Measurements from ENCODE around the gene ADAMTS13.
"Not testable (repeated sequence)": the region's sequence is repeated elsewhere in the genome, so short reads cannot be mapped to it uniquely, and the experiment has no call there.

ADAMTS13 gene

GRCh38 chr9:133443248-133443647 is 21.1 kb downstream of the ADAMTS13 start:
- TF ChIP-seq, protein P1, sequence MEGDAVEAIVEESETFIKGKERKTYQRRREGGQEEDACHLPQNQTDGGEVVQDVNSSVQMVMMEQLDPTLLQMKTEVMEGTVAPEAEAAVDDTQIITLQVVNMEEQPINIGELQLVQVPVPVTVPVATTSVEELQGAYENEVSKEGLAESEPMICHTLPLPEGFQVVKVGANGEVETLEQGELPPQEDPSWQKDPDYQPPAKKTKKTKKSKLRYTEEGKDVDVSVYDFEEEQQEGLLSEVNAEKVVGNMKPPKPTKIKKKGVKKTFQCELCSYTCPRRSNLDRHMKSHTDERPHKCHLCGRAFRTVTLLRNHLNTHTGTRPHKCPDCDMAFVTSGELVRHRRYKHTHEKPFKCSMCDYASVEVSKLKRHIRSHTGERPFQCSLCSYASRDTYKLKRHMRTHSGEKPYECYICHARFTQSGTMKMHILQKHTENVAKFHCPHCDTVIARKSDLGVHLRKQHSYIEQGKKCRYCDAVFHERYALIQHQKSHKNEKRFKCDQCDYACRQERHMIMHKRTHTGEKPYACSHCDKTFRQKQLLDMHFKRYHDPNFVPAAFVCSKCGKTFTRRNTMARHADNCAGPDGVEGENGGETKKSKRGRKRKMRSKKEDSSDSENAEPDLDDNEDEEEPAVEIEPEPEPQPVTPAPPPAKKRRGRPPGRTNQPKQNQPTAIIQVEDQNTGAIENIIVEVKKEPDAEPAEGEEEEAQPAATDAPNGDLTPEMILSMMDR (IDR thresholded peaks at IDR 0.05; ENCODE audit: insufficient read depth, low read depth, low read length, missing control alignments), result no peak
- no peak for DNase-seq (ENCODE audit: low read depth)
- no peak overlapping the region for H3K4me3 ChIP-seq (ENCODE audit: low read length)

DNA sequence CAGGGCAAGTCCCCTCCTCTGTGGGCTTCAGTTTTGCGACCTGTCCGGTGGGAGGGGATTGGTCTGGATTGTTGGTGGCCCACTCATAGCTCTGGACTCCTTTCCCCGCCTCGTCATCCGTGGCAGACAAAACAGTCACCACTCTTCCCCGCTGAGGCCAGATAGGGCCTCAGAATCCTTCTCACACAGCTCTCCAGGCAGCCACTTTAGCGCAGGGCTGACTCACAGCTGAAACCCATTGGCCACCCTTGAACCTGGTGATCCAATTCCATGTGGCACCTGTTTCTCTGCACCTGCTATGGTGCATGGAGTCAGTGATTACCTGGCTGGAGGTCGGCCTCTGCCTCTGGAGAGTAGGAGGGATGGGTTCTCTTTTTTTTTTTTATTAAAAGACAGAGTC is 21.8 kb downstream of the ADAMTS13 start:
- peak; percentile 29 for DNase-seq (ENCODE audit: low read depth)

DNA sequence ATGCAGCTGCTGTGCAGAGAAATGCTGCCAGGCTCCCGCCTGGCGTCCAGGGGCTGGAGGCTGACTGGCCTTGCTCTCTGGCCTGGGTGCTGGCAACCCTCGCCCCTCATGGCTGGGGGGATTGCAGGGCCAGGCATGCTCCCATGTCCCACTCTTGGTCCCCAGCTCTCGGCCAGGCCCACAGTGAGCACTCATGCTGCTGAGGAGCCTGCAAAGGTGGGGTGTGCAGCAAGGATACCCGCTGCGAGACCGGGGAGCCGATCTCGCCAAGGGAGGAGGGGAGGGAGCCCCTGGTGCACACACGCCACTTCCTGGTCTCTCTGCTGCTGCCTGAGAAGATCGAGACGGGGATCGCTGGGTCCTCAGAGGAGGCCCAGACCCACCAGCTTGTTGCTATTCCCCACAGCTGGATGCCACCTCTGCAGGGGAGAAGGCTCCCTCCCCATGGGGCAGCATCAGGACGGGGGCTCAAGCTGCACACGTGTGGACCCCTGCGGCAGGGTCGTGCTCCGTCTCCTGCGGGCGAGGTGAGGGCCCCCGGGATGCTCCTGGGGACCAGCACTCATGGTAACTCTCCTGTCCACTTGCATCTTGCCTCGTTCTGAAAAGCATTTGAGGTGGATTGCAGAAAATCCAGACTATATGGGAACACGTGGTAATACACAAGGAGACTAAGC is 23.3 kb downstream of the ADAMTS13 start:
- no peak for DNase-seq (ENCODE audit: low read depth)
- H3K4me3 ChIP-seq (ENCODE audit: low read length), result no peak overlapping the region
- TF ChIP-seq, protein P1 (IDR thresholded peaks at IDR 0.05; ENCODE audit: insufficient read depth, low read depth, low read length, missing control alignments), result no peak

More for the DNA sequence above, 21.8 kb downstream of the ADAMTS13 start:
- TF ChIP-seq, protein P1 (IDR thresholded peaks at IDR 0.05; ENCODE audit: insufficient read depth, low read depth, low read length, missing control alignments), result no peak
- H3K4me3 ChIP-seq (ENCODE audit: low read length), result no peak overlapping the region

- no peak for DNase-seq (ENCODE audit: low read depth)
- no peak overlapping the region for H3K4me3 ChIP-seq (ENCODE audit: low read length)
These were observed 26.4 kb downstream of the ADAMTS13 start for GRCh38 chr9:133448487-133448972.

DNA sequence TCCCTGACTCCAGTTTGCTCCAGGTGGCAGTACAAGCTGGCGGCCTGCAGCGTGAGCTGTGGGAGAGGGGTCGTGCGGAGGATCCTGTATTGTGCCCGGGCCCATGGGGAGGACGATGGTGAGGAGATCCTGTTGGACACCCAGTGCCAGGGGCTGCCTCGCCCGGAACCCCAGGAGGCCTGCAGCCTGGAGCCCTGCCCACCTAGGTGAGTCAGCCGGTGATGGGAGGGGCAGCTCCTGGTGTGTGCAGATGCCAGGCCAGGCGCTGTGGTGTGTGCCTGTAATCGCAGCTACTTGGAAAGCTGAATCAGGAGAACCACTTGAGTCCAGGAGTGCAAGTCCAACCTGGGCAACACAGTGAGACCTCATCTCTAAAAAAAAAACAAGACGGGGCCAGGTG is 27.6 kb downstream of the ADAMTS13 start:
- peak; percentile 83 for DNase-seq (ENCODE audit: low read depth)
- TF ChIP-seq, protein P1 (IDR thresholded peaks at IDR 0.05; ENCODE audit: insufficient read depth, low read depth, low read length, missing control alignments), result peak; percentile 21
- H3K4me3 ChIP-seq (ENCODE audit: low read length), result no peak overlapping the region

More at GRCh38 chr9:133448487-133448972, 26.4 kb downstream of the ADAMTS13 start:
- TF ChIP-seq, protein P1 (IDR thresholded peaks at IDR 0.05; ENCODE audit: insufficient read depth, low read depth, low read length, missing control alignments), result no peak

DNA sequence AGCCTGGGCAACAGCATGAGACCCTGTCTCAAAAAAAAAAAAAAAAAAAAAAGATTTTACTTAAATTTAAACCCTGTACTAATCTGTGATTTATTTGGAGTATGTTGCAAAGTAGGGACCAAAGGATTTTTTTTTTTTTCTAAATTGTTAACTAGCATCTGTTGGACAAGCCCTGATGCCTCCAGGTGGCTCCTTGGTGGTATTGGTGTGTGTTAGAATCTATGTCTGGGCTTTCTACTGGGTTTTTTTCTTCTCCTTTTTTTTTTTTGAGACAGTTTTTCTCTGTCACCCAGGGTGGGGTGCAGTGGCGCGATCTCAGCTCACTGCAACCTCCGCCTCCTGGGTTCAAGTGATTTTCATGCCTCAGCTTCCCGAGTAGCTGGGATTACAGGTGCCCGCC is 29.7 kb downstream of the ADAMTS13 start:
- DNase-seq (ENCODE audit: low read depth); H3K4me3 ChIP-seq (ENCODE audit: low read length): not testable (repeated sequence)

GRCh38 chr9:133452562-133452961 is 30.4 kb downstream of the ADAMTS13 start:
- TF ChIP-seq, protein P1 (IDR thresholded peaks at IDR 0.05; ENCODE audit: insufficient read depth, low read depth, low read length, missing control alignments), result no peak

More at GRCh38 chr9:133452562-133452961, 30.4 kb downstream of the ADAMTS13 start:
- no peak for DNase-seq (ENCODE audit: low read depth)
- H3K4me3 ChIP-seq (ENCODE audit: low read length), result no peak overlapping the region

All from epithelial cell of esophagus (primary cell).